Posterior vena cava (tissue), 2 donors: Measurements from ENCODE around the gene SLC5A1. TPM values are rescaled to one million over a fixed set of nuclear protein-coding genes. Genes with fewer than 3 reads are reported as not detected.
"Not testable (repeated sequence)": the region's sequence is repeated elsewhere in the genome, so short reads cannot be mapped to it uniquely, and the experiment has no call there.

Experiments used
- DNase-seq: peaks from one replicate; pipeline ENCODE4 v3.0.0-alpha.2; 2020; ENCODE audit warnings: low spot score
- intact Hi-C, 2 donors: fragments of 100-400 bp; cut with DNase I; formaldehyde crosslinking; loops; one replicate each; pipeline versions ENCODE4 v1.14.1 to v1.14.2; 2022 to 2023
- total RNA-seq, 2 donors: library from RNA; stranded (reverse); fragmentation: NEBNext Ultra II Directional; extraction: Animal tissue kit (Norgen Biotek cat#: 25700); gene quantifications; one replicate each; pipeline ENCODE4 v1.2.1, GENCODE V29; 2021
- donor health status: DM: yes; HTN: yes; CAD: no.
- donor health status: DM: yes; HTN: yes; CAD: no.

The SLC5A1 gene
- total RNA-seq, 2 donors from 2014 or later = 0.05 TPM; not detected in 1

DNA sequence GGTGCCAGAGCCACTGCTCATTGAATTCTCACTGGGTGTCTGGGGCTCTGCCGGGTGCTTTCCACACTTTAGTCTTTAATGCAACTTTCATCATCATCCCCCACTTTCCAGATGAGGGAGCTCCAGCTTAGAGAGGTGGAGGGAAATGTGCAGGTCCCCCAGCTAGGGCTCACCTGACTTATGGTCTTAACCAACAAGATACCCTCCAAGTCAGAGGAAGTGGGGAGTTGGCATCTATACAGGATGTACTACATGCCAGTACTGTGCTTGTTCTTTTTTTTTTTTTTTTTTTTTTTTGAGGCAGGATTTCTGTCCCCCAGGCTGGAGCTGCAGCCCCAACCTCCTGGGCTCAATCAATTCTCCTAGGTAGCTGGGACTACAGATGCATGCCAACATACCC, 89.7 kb downstream of the SLC5A1 start:
- DNase-seq = no peak
- intact Hi-C loops = no loop called here

DNA sequence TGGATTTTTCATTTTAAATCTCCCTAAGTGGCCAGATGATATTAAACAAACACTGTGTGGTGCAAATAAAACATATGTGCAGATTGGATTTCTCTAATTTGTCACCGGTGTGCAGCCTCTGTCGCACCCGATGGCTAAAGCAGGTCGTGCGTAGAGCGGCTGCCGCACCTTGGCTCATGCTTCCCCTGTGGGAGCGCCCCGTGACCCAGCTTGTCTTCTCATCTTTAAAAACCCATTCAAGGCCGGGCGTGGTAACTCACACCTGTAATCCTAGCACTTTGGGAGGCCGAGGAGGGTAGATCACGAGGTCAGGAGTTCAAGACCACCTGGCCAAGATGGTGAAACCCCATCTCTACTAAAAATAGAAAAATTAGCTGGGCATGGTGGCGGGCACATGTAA, 91.7 kb downstream of the SLC5A1 start:
- DNase-seq, intact Hi-C loops: not testable (repeated sequence)

DNA sequence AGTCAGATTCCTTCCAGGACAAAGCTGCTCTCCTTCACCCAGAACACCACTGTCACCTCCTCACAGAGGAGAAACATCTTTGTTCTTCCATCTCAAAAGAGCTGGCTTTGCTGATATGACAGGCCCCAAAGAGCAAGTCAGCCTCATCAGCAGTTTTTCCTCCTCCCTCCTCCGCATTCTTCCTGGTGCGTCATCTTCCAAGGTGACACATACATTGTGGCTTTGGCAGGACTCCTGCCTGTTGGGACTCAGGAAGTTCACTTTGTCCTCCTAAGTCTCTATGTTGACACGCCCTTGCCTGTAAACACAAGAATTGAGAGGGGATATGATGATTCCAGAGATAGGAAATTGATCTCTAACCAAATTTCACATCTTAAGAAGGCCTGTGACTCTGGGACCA, 92.9 kb downstream of the SLC5A1 start:
- DNase-seq, intact Hi-C loops: not testable (repeated sequence)

DNA sequence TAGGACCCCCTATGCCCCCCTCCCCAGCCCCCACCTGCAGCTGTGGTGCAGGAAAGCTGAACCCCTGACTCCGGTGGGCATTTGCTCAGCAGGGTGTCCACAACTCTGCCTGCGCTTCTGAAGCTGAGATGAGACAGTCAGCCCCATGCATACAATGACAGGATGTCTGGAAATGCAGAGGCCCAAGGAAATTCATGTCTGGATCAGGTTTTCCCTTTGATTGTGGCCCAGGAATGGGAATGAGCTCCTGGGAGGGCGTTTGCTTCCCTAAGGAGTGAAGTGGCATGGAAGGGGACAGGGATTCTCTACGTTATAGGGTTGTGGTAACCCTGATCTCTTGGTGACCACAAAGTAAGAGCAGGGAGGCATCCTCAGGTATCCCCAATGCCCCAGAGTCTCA, 93.8 kb downstream of the SLC5A1 start:
- DNase-seq, intact Hi-C loops: not testable (repeated sequence)

DNA sequence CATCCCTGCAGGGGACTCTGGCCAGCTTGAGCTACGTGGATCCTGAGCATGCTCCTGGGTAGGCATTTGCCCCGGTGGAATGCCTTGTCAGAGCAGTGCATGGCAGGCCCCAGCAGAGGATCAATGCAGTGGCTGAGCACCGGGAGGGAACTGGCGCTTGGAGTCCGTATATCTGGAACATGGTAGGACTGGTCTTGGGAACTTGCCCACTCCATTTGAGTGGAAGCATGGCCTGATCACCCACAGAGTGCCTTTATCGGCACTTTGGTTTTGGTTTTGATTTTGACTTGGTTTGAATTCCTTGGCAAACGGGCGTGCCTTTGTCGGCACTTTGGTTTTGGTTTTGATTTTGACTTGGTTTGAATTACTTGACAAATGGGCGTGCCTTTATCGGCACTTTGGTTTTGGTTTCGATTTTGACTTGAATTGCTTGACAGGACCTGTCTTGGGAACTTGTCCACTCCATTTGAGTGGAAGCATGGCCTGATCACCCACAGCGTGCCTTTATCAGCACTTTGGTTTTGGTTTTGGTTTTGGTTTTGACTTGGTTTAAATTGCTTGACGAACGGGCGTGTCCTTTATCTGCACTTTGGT, 94.8 kb downstream of the SLC5A1 start:
- DNase-seq, intact Hi-C loops: not testable (repeated sequence)

DNA sequence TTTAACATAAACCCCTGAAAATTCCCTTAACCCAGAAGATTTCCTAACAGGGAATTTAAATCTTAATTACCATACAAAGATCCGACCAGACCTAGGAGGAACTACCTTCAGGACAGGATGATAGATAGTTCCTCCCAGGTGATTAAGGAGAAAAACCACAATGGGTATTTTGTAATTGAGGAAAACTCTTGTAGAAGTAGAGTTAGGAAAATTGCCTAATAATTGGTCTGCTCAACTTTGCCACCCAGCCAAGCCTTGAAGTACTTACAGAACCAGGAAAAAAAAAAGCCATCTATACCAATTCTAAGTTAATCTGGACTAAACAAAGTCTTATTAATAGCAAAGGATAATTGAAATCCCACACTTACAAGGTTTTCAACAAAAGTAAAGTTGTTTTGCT, 95.5 kb downstream of the SLC5A1 start:
- DNase-seq, intact Hi-C loops: not testable (repeated sequence)

DNA sequence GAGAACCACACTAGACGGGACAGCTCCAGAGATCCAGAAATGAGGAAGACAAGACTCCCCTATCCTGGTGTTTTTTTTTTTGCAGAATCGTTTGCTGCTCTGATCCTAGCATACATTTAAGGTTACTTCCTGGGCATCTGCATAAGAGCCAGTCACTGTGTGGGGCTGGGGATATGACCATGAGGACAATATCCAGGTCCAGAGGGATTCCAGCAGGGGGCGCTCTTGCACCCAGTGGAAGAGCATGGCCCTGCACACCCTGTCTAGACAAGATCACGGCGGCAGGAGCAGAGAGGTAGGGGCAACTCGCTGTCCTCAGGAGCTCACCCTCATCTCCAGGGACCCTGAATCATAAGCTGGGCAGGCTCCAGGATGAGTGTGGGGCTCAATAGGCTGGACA, 97.6 kb downstream of the SLC5A1 start:
- intact Hi-C loops, DNase-seq: not testable (repeated sequence)

DNA sequence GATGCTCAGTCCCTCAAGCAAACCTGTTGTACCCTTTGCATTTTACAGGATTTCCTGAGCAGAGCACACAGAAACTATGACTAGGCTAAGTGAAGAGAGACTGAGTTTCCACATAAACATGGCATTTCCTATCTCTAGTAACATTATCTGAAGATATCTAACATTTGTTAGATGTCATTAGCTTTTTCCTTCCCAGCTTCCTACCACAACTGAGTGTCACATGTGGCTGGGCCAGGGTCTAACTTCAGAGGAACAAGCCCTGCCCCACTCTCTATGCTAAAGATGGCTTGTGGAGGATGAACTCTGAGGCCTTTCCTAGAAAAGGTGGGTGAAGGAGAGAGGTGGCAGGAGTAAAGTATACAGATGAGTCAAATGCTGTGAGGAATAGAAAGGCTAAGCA, 99.5 kb downstream of the SLC5A1 start:
- intact Hi-C loops = no loop called here
- no peak for DNase-seq

DNA sequence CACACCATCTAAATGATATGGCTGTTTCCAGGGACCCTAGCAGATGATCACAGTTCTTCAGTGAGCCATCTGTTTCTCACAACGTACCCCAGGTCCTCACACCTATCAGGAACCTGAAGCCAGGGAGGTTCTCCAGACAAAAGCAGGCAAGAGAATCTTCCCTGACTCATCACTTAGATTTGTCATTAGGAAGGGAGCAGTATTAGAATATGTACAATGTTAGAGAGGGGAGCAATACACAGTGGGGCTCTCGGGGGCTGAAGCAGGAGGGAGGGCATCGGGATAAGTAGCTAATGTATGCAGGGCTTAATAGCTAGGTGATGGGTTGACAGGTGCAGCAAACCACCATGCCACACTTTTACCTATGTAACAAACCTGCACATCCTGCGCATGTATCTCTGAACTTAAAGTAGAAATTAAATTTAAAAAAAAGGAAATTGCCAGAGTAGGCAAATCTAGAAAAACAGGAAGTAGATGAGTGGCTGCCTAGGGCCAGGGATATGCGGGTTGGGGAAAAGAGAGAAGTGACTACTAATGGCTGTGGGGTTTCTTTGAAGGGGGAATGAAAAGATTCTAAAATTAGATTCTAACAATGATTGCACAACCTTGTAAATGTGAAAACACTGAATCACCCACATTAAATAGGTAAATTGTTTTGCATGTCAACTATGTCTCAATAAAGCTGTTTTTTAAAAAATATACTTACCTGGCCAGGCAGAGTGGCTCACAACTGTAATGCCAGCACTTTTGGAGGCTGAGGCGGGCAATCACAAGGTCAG, 101.6 kb downstream of the SLC5A1 start:
- DNase-seq = no peak
- intact Hi-C loops = no loop called here

DNA sequence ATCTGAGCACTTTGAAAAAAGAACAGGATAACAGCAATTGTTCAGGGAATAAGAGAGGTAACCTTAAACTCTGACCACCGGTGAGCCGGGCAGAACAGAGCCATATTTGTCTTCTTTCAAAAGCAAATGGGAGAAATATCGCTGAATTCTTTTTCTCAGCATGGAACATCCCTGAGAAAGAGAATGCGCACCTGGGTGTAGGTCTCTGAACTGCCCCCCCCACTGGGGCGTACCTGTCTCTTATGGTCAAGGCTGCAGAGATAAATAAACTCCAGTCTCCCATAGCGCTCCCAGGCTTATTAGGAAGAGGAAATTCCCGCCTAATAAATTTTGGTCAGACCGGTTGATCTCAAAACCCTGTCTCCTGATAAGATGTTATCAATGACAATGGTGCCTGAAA, 104.1 kb downstream of the SLC5A1 start:
- DNase-seq, intact Hi-C loops: not testable (repeated sequence)

DNA sequence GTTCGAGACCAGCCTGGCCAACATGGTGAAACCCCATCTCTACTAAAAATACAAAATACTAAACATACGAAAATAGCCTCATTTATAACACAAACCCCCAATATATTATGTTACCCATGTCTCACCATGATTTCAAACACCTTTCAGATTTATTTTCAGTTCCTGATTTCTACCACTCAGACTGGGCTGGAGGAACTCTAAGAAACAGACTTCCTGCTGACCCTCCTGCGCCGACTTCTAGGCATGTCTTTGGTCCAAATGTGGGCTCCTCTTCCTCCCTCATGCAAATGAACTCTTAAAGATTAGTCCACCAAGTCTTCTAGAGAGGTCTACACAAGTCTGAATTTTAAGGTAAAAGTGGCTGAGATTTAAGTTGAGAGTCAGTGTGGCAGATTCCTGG, 105.3 kb downstream of the SLC5A1 start:
- DNase-seq, intact Hi-C loops: not testable (repeated sequence)

DNA sequence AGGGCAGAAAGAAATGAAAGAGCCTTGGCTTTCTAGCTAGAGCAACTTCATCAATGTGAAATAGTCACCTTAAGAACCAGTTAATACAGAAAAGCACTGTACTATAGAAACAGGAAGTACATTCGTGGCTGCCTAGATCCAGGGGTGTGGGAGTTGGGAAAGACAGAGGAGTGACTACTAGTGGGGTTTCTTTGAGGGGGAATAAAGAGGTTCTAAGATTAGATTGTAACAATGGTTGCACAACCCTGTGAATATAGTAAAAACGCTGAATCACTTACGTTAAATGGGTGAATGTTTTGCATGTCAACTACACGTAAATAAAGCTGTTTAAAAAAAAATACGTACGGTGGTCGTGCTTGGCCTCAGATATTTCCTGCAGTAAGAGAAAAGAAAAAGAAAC, 107.6 kb downstream of the SLC5A1 start:
- intact Hi-C loops, DNase-seq: not testable (repeated sequence)

DNA sequence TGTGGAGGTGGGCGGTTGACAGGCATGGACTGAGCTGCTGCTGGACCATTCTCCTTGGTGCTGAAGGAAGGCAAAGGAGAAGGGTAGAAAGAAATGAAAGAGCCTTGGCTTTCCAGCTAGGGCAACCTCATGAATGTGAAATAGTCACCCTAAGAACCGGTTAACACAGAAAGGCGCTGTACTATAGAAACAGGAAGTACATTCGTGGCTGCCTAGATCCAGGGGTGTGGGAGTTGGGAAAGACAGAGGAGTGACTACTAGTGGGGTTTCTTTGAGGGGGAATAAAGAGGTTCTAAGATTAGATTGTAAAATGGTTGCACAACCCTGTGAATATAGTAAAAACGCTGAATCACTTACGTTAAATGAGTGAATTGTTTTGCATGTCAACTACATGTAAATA, 108.6 kb downstream of the SLC5A1 start:
- intact Hi-C loops, DNase-seq: not testable (repeated sequence)

DNA sequence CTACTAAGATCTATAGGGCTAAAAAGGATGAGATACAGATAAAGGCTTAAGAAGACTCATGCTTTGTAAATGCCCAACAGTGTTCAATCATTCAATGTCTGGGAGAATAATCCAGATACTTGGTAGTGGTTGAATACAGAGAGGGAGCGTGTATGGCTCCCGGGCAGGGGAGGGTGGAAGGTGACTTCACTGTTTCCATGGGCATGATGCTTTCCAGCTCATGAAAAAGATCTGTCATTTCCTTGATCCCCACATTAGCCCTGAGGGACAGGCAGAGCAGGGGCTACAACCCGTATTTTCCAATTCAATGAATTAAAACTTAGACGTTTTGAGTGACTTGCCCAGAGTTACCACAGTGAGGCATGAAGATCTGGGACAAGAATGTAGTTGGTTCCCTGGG, 111.7 kb downstream of the SLC5A1 start:
- intact Hi-C loops, DNase-seq: not testable (repeated sequence)

DNA sequence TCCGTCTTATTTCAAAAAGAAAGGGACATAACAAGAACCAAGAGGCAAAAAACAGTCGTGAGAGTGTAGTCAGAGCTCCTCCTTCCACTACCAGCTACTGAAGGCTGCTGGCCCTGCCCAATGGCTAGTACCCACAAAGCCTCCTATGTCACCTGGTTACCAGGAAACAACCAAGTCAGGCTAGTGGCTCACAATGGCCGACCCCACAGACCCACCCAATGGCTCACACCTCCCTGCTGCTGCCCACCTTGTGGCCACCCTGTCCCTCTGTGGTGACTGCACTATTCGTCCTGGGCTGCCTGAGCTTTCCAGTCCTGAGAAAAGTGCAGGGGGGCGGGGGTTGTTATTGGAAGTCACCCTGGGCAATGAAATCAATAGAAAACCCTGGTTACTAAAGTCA, 114.6 kb downstream of the SLC5A1 start:
- intact Hi-C loops, DNase-seq: not testable (repeated sequence)

DNA sequence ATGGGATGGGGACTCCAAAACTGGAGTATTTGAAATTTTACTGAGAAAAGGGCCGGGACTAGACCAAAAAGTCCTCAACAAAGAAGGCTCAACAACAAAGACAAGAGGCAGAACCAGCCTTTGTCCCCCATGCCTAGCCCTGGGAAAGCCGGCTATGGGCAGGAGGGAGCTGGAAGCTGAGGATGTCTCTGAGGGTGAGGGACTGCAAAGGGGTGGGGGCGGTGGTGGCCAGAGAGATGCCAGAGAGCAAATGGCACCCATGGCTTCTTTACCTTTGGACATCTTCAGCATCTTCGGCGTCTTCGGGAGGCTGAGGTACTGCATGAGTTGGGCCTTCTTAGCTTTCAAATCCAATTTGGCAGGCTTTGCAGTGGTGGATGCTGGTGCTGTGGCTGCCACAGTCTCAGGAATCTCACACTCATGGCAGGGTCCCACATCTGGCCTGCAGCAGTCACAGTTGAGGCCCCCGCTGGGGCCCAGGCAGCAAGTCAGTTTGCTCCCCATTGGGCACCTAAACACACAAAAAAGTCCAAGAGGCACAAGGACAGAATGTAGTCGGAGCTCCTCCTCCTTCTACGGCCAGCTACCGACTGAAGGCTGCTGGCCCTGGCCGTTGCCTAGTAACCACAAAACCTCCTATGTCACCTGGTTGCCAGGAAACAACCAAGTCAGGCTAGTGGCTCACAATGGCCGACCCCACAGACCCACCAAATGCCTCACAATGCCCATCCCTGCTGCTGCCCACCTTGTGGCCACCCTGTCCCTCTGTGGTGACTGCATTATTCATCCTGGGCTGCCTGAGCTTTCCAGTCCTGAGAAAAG, 115.9 kb downstream of the SLC5A1 start, which contains the start of gene C22orf42:
C22orf42 (minus strand) TSS at position 592 of the 822 bp plus-strand sequence; CDS start at position 504, 88 bp downstream.
- intact Hi-C loops = no loop called here
- no peak for DNase-seq

DNA sequence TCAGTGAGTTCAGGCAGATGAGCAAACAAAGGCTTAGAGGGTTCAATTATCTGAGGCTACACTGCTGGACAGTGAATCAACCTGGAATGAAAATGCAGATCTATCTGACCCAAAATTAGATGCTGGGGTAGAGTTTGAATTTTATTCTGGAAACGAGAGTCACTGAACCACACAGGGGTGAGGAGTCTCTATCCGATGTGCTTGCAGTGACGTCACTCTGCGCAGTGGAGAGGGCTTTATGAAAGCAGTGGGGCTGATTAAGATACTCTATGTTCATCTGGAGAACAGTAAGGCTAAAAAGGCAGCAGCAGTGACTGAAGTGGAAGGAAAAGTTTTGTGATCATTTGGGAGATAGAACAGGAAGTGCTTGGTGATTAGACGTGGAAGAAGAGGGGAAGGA, 117.3 kb downstream of the SLC5A1 start:
- DNase-seq, intact Hi-C loops: not testable (repeated sequence)
